HG02938 (cell line): Measurements from ENCODE around the gene NFATC3.

Source experiments
- ATAC-seq: cut with Tn5 transposase; IDR thresholded peaks from one replicate; pipeline ENCODE4 v1.9.1; 2021; ENCODE audit warnings: mild to moderate bottlenecking, moderate library complexity; ENCODE audit not compliant: unreplicated experiment

Gene NFATC3

GRCh38 chr16:68244903-68245853 lies 160.0 kb downstream of the NFATC3 start, which contains the start of gene PLA2G15:
PLA2G15 (plus strand) TSS chr16:68245373; CDS start chr16:68245427, 54 bp downstream.
- peak; percentile 81 for ATAC-seq

- ATAC-seq = no peak
Observed at GRCh38 chr16:68246121-68246520, 161.0 kb downstream of the NFATC3 start.

- no peak for ATAC-seq
Observed at GRCh38 chr16:68246666-68247065, 161.5 kb downstream of the NFATC3 start.

GRCh38 chr16:68247400-68247799 lies 162.2 kb downstream of the NFATC3 start:
- no peak for ATAC-seq

GRCh38 chr16:68247932-68248331 lies 162.8 kb downstream of the NFATC3 start:
- no peak for ATAC-seq

- ATAC-seq = no peak
Observed at GRCh38 chr16:68249371-68249770, 164.2 kb downstream of the NFATC3 start.

GRCh38 chr16:68250951-68251350 lies 165.8 kb downstream of the NFATC3 start:
- no peak for ATAC-seq

GRCh38 chr16:68251832-68252231 lies 166.7 kb downstream of the NFATC3 start:
- no peak for ATAC-seq

- ATAC-seq = no peak
Observed at GRCh38 chr16:68252383-68252782, 167.2 kb downstream of the NFATC3 start.

GRCh38 chr16:68253721-68254120 lies 168.6 kb downstream of the NFATC3 start:
- ATAC-seq = no peak

- no peak for ATAC-seq
Observed at GRCh38 chr16:68255712-68256111, 170.5 kb downstream of the NFATC3 start.

GRCh38 chr16:68257251-68257905 lies 172.2 kb downstream of the NFATC3 start:
- ATAC-seq = no peak

GRCh38 chr16:68257906-68258800 lies 173.0 kb downstream of the NFATC3 start:
- ATAC-seq = no peak

GRCh38 chr16:68259007-68259825 lies 174.0 kb downstream of the NFATC3 start:
- ATAC-seq = no peak

- ATAC-seq = no peak
Observed at GRCh38 chr16:68263559-68264127, 178.5 kb downstream of the NFATC3 start.

- ATAC-seq = peak; percentile 60
Observed at GRCh38 chr16:68264128-68265077, 179.2 kb downstream of the NFATC3 start, which contains the start of gene SLC7A6. SLC7A6 (plus strand) TSS chr16:68264526; CDS start chr16:68274727, 10,201 bp downstream.

GRCh38 chr16:68265078-68265920 lies 180.1 kb downstream of the NFATC3 start:
- peak; percentile 9 for ATAC-seq
